Measurements from ENCODE around the gene TIMP3. TPM values are rescaled to one million over a fixed set of nuclear protein-coding genes. Genes with fewer than 3 reads are reported as not detected.

Gene TIMP3
- total RNA-seq, 1 donor from 2014 or later, result 15.2 TPM

- no peaks in the 10 kb centered on the region for H3K36me3 Mint-ChIP-seq (ENCODE audit: unreplicated experiment)
Measured at GRCh38 chr22:32828150-32828549, 26.6 kb downstream of the TIMP3 start.

GRCh38 chr22:32828561-32828960, 27.1 kb downstream of the TIMP3 start:
- Mint-ChIP-seq H3K27me3 (ENCODE audit: unreplicated experiment) (no peaks in the 10 kb centered on the region), H3K4me1 (ENCODE audit: low read depth, unreplicated experiment) (peaks cover 10% of the 10 kb centered on the region), H3K4me3 (ENCODE audit: unreplicated experiment) (no peak overlapping the region), H3K9me3 (ENCODE audit: unreplicated experiment) (peaks cover 4% of the 10 kb centered on the region), H3K36me3 (ENCODE audit: unreplicated experiment) (no peaks in the 10 kb centered on the region), H3K27ac (ENCODE audit: unreplicated experiment) (no peak overlapping the region)
- TF ChIP-seq CTCF (IDR thresholded peaks at IDR 0.05; ENCODE audit: partially characterized antibody, unreplicated experiment), result no peak
- DNase-seq, result no peak

More at GRCh38 chr22:32828150-32828549, 26.6 kb downstream of the TIMP3 start:
- Mint-ChIP-seq H3K9me3 (ENCODE audit: unreplicated experiment) (peaks cover 4% of the 10 kb centered on the region), H3K4me1 (ENCODE audit: low read depth, unreplicated experiment) (peaks cover 10% of the 10 kb centered on the region), H3K4me3 (ENCODE audit: unreplicated experiment) (no peak overlapping the region), H3K27me3 (ENCODE audit: unreplicated experiment) (no peaks in the 10 kb centered on the region), H3K27ac (ENCODE audit: unreplicated experiment) (no peak overlapping the region)
- no peak for DNase-seq
- TF ChIP-seq CTCF (IDR thresholded peaks at IDR 0.05; ENCODE audit: partially characterized antibody, unreplicated experiment), result no peak

- no peak overlapping the region for H3K4me3 Mint-ChIP-seq (ENCODE audit: unreplicated experiment)
- TF ChIP-seq CTCF (IDR thresholded peaks at IDR 0.05; ENCODE audit: partially characterized antibody, unreplicated experiment), result no peak
- no peaks in the 10 kb centered on the region for H3K27me3 Mint-ChIP-seq (ENCODE audit: unreplicated experiment)
- no peaks in the 10 kb centered on the region for H3K36me3 Mint-ChIP-seq (ENCODE audit: unreplicated experiment)
- no peak overlapping the region for H3K27ac Mint-ChIP-seq (ENCODE audit: unreplicated experiment)
- peaks cover 4% of the 10 kb centered on the region for H3K9me3 Mint-ChIP-seq (ENCODE audit: unreplicated experiment)
- DNase-seq, result no peak
- peaks cover 10% of the 10 kb centered on the region for H3K4me1 Mint-ChIP-seq (ENCODE audit: low read depth, unreplicated experiment)
Measured at GRCh38 chr22:32829451-32829851, 27.9 kb downstream of the TIMP3 start.

- Mint-ChIP-seq H3K4me3 (ENCODE audit: unreplicated experiment) (no peak overlapping the region), H3K9me3 (ENCODE audit: unreplicated experiment) (peaks cover 4% of the 10 kb centered on the region), H3K36me3 (ENCODE audit: unreplicated experiment) (no peaks in the 10 kb centered on the region), H3K27ac (ENCODE audit: unreplicated experiment) (no peak overlapping the region), H3K27me3 (ENCODE audit: unreplicated experiment) (no peaks in the 10 kb centered on the region), H3K4me1 (ENCODE audit: low read depth, unreplicated experiment) (peaks cover 10% of the 10 kb centered on the region)
- no peak for DNase-seq
- no peak for TF ChIP-seq CTCF (IDR thresholded peaks at IDR 0.05; ENCODE audit: partially characterized antibody, unreplicated experiment)
Measured at GRCh38 chr22:32830473-32830872, 29.0 kb downstream of the TIMP3 start.

- Mint-ChIP-seq H3K9me3 (ENCODE audit: unreplicated experiment) (peaks cover 4% of the 10 kb centered on the region), H3K36me3 (ENCODE audit: unreplicated experiment) (no peaks in the 10 kb centered on the region), H3K27ac (ENCODE audit: unreplicated experiment) (no peak overlapping the region), H3K4me1 (ENCODE audit: low read depth, unreplicated experiment) (peaks cover 10% of the 10 kb centered on the region), H3K4me3 (ENCODE audit: unreplicated experiment) (no peak overlapping the region), H3K27me3 (ENCODE audit: unreplicated experiment) (no peaks in the 10 kb centered on the region)
- no peak for DNase-seq
- no peak for TF ChIP-seq CTCF (IDR thresholded peaks at IDR 0.05; ENCODE audit: partially characterized antibody, unreplicated experiment)
Measured at GRCh38 chr22:32830957-32831356, 29.5 kb downstream of the TIMP3 start.

Measured in glutamatergic neuron (in vitro differentiated cells).